ENCODE data around the gene ZMYM3. TPM values are rescaled to one million over a fixed set of nuclear protein-coding genes. Genes with fewer than 3 reads are reported as not detected.
"Not testable (repeated sequence)": the region's sequence is repeated elsewhere in the genome, so short reads cannot be mapped to it uniquely, and the experiment has no call there.

ZMYM3 gene
- total RNA-seq, 1 donor from 2014 or later: 50.8 TPM

GRCh38 chrX:71282514-71283402, 28.8 kb upstream of the ZMYM3 start:
- peaks cover 25% of the 10 kb centered on the region for H3K36me3 ChIP-seq

GRCh38 chrX:71281300-71281699, 27.4 kb upstream of the ZMYM3 start:
- H2AFZ ChIP-seq (replicated peaks); H3K27ac ChIP-seq; H3K9me3 ChIP-seq (ENCODE audit: low read depth); DNase-seq (ENCODE audit: low spot score); H3K4me3 Mint-ChIP-seq; H3K9ac ChIP-seq; H3K4me3 ChIP-seq; H3K27me3 ChIP-seq; H3K4me1 Mint-ChIP-seq; H3K4me2 ChIP-seq; H3K27me3 Mint-ChIP-seq (ENCODE audit: insufficient read depth, low read depth); H3K36me3 Mint-ChIP-seq; H3K27ac Mint-ChIP-seq: not testable (repeated sequence)
- peaks cover 24% of the 10 kb centered on the region for H4K20me1 ChIP-seq (ENCODE audit: low read depth)
- H3K9me3 Mint-ChIP-seq: peaks cover 20% of the 10 kb centered on the region
- peaks cover 33% of the 10 kb centered on the region for H3K79me2 ChIP-seq (ENCODE audit: low read depth)
- peaks cover 20% of the 10 kb centered on the region for H3K36me3 ChIP-seq
- H3F3A ChIP-seq (ENCODE audit: low read depth): peaks cover 16% of the 10 kb centered on the region
- peaks cover 10% of the 10 kb centered on the region for H3K4me1 ChIP-seq

More at GRCh38 chrX:71282514-71283402, 28.8 kb upstream of the ZMYM3 start:
- no peaks in the 10 kb centered on the region for H3K9me3 ChIP-seq (ENCODE audit: low read depth)
- peaks cover 2% of the 10 kb centered on the region for H3K27me3 Mint-ChIP-seq (ENCODE audit: insufficient read depth, low read depth)
- H4K20me1 ChIP-seq (ENCODE audit: low read depth): peaks cover 39% of the 10 kb centered on the region
- H3K79me2 ChIP-seq (ENCODE audit: low read depth): peaks cover 48% of the 10 kb centered on the region
- peaks cover 5% of the 10 kb centered on the region for H3K4me1 Mint-ChIP-seq
- no peak for TF ChIP-seq EZH2phosphoT487 (IDR thresholded peaks at IDR 0.05)
- peaks cover 22% of the 10 kb centered on the region for H3F3A ChIP-seq (ENCODE audit: low read depth)
- H3K27ac Mint-ChIP-seq: peak overlapping the region; percentile 99
- peak; percentile 12 for DNase-seq (ENCODE audit: low spot score)
- peaks cover 17% of the 10 kb centered on the region for H3K4me1 ChIP-seq
- H3K27ac ChIP-seq: peak overlapping the region; percentile 78
- H3K4me3 ChIP-seq: peak overlapping the region; percentile 10
- peaks cover 7% of the 10 kb centered on the region for H3K36me3 Mint-ChIP-seq
- H3K9ac ChIP-seq: no peak overlapping the region
- peak overlapping the region; percentile 36 for H2AFZ ChIP-seq (replicated peaks)
- H3K9me3 Mint-ChIP-seq: peaks cover 14% of the 10 kb centered on the region
- H3K4me3 Mint-ChIP-seq: peak overlapping the region; percentile 99
- no peaks in the 10 kb centered on the region for H3K27me3 ChIP-seq
- H3K4me2 ChIP-seq: peak overlapping the region; percentile 70

GRCh38 chrX:71272313-71272712, 18.4 kb upstream of the ZMYM3 start:
- not testable (repeated sequence) for H3K79me2 ChIP-seq (ENCODE audit: low read depth); H3K4me3 ChIP-seq; H3K36me3 Mint-ChIP-seq; H3F3A ChIP-seq (ENCODE audit: low read depth); H3K9me3 ChIP-seq (ENCODE audit: low read depth); H4K20me1 ChIP-seq (ENCODE audit: low read depth); DNase-seq (ENCODE audit: low spot score); H3K4me1 Mint-ChIP-seq; H3K36me3 ChIP-seq; H3K27ac ChIP-seq; H2AFZ ChIP-seq (replicated peaks); H3K27ac Mint-ChIP-seq; H3K9ac ChIP-seq; H3K27me3 Mint-ChIP-seq (ENCODE audit: insufficient read depth, low read depth); H3K4me3 Mint-ChIP-seq; H3K4me2 ChIP-seq; H3K27me3 ChIP-seq; H3K4me1 ChIP-seq
- H3K9me3 Mint-ChIP-seq: peaks cover 18% of the 10 kb centered on the region

- no peaks in the 10 kb centered on the region for H3K27me3 ChIP-seq
- no peak overlapping the region for H3K4me3 ChIP-seq
- no peak overlapping the region for H3K4me2 ChIP-seq
- H3K36me3 ChIP-seq: no peaks in the 10 kb centered on the region
- H3K9ac ChIP-seq: no peak overlapping the region
- Mint-ChIP-seq H3K36me3 (no peaks in the 10 kb centered on the region), H3K27ac (no peak overlapping the region), H3K4me1 (no peaks in the 10 kb centered on the region), H3K27me3 (ENCODE audit: insufficient read depth, low read depth) (no peaks in the 10 kb centered on the region), H3K4me3 (no peak overlapping the region), H3K9me3 (peaks cover 13% of the 10 kb centered on the region)
- no peaks in the 10 kb centered on the region for H3F3A ChIP-seq (ENCODE audit: low read depth)
- no peak overlapping the region for H3K27ac ChIP-seq
- no peak overlapping the region for H2AFZ ChIP-seq (replicated peaks)
- H3K79me2 ChIP-seq (ENCODE audit: low read depth): no peaks in the 10 kb centered on the region
- no peaks in the 10 kb centered on the region for H4K20me1 ChIP-seq (ENCODE audit: low read depth)
- DNase-seq (ENCODE audit: low spot score): no peak
- no peaks in the 10 kb centered on the region for H3K9me3 ChIP-seq (ENCODE audit: low read depth)
- no peak for TF ChIP-seq CTCF (IDR thresholded peaks at IDR 0.05)
- TF ChIP-seq EZH2 (IDR thresholded peaks at IDR 0.05): no peak
- no peak for TF ChIP-seq EZH2phosphoT487 (IDR thresholded peaks at IDR 0.05)
- no peaks in the 10 kb centered on the region for H3K4me1 ChIP-seq
Measured at GRCh38 chrX:71269801-71270395, 16.0 kb upstream of the ZMYM3 start.

GRCh38 chrX:71268624-71269023, 14.7 kb upstream of the ZMYM3 start:
- not testable (repeated sequence) for H4K20me1 ChIP-seq (ENCODE audit: low read depth); DNase-seq (ENCODE audit: low spot score); H3K9me3 ChIP-seq (ENCODE audit: low read depth); H3K27ac ChIP-seq; H3K4me3 ChIP-seq; H3K27me3 ChIP-seq; H3K4me2 ChIP-seq; H3K36me3 Mint-ChIP-seq; H3K4me1 Mint-ChIP-seq; H3K9ac ChIP-seq; H3K79me2 ChIP-seq (ENCODE audit: low read depth); H3K27ac Mint-ChIP-seq; H2AFZ ChIP-seq (replicated peaks); H3F3A ChIP-seq (ENCODE audit: low read depth); H3K4me3 Mint-ChIP-seq; H3K27me3 Mint-ChIP-seq (ENCODE audit: insufficient read depth, low read depth); H3K4me1 ChIP-seq; H3K36me3 ChIP-seq
- peaks cover 13% of the 10 kb centered on the region for H3K9me3 Mint-ChIP-seq

Measured in neural progenitor cell (in vitro differentiated cells).